Measurements from ENCODE around the gene STEAP1.
"Not testable (repeated sequence)": the region's sequence is repeated elsewhere in the genome, so short reads cannot be mapped to it uniquely, and the experiment has no call there.

STEAP1 gene

GRCh38 chr7:90173127-90173844 is 19.0 kb downstream of the STEAP1 start:
- DNase-seq (ENCODE audit: low spot score), result no peak

GRCh38 chr7:90175667-90176066 is 21.4 kb downstream of the STEAP1 start:
- DNase-seq (ENCODE audit: low spot score), result no peak

GRCh38 chr7:90176195-90176594 is 21.9 kb downstream of the STEAP1 start:
- DNase-seq (ENCODE audit: low spot score), result no peak

DNA sequence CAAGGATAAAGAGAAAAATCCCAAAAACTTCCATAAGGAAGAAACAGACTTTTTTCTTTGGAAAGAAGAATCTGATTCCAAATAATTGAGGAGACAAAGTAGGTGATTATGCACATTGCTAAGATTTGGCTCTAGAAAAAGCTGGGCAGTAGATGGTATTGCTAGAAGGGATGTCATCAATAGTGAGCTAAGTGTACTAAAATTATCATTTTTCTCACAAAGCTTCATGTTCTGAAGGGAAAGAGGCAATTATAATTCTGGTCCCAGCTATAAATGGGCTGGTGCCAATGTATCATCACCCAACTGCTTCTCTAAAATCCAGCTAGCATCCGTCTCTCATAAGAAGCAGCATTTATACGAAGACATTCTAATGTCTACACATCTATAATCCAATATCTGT is 23.9 kb downstream of the STEAP1 start:
- no peak for DNase-seq (ENCODE audit: low spot score)

- no peak for DNase-seq (ENCODE audit: low spot score)
Measured at GRCh38 chr7:90178679-90179278, 24.5 kb downstream of the STEAP1 start.

- DNase-seq (ENCODE audit: low spot score), result no peak
Measured at GRCh38 chr7:90180011-90180585, 25.8 kb downstream of the STEAP1 start.

GRCh38 chr7:90180649-90181048 is 26.4 kb downstream of the STEAP1 start:
- DNase-seq (ENCODE audit: low spot score), result no peak

- no peak for DNase-seq (ENCODE audit: low spot score)
Measured at GRCh38 chr7:90181485-90181884, 27.2 kb downstream of the STEAP1 start.

DNA sequence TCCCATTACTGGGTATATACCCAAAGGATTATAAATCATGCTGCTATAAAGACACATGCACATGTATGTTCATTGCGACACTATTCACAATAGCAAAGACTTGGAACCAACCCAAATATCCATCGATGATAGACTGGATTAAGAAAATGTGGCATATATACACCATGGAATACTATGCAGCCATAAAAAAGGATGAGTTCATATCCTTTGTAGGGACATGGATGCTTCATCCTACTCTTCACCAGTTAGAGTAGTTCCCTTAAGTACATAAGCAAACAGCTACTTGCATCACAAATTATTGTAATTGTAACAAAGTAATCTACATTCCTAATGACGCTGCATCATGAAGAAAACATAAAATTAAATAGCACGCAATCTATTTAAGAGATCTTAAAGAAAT is 32.0 kb downstream of the STEAP1 start:
- DNase-seq (ENCODE audit: low spot score), result not testable (repeated sequence)

DNA sequence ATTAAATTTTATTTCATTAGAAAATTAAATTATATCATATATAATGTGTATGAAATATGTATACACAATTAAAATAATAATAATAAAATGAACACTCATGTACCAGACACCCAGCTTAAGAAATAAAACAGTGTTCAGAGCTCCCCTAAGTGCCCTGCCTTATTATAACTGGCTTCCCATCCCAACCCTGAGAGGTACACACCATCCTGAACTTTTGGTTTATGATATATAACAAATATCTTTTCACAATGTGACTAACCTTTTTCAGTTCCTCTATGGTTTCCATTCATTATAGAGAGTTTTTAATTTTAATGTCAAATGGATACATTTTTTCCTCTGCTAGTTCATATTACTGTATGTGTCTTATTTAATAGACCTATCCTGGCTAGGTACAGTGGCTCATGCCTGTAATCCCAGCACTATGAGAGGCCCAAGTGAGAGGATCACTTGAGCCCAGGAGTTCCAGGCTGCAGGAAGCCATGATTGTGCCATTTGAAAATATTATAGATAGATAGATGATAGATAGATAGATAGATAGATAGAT is 33.3 kb downstream of the STEAP1 start:
- no peak for DNase-seq (ENCODE audit: low spot score)

DNA sequence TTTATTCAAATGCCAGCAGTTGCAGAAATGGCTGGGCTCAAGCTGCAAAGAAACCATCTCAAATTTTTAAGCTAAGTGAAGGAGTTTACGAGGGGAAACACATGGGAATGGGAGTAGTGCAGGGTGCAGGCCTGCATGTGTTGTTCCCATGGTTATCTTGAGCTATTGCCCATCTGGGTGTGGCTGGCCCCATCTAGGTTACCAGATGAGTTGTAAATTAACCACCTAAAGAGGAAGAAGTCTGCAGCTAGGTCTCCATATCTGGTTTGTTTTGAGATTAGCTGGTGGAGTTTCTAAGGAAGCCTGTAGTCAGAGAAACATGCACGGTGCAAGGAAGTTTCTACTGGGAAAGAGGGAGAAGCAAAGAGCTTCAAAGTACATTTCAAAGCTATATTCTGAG is 34.0 kb downstream of the STEAP1 start:
- DNase-seq (ENCODE audit: low spot score), result no peak

DNA sequence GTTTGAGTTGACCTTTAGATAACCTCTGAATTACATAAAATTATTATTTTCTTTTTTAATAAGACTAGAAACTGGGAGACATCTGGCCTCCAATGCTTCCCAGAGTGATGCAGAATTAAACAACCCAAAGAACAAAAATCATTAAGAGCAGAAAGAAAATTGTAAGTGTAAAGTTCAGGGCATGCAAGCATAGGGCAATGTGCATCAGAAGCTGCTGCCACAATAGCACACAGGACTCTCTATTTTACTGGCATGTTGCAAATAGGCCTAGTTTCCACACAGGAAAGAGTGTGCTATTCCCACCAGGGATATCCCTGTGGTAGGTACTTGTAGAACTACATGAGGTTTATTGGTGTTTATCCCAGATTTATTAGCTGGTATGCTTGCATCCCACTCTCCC is 36.7 kb downstream of the STEAP1 start:
- no peak for DNase-seq (ENCODE audit: low spot score)

GRCh38 chr7:90191648-90192047 is 37.4 kb downstream of the STEAP1 start:
- DNase-seq (ENCODE audit: low spot score), result no peak

GRCh38 chr7:90192876-90193750 is 38.8 kb downstream of the STEAP1 start:
- DNase-seq (ENCODE audit: low spot score), result no peak

- no peak for DNase-seq (ENCODE audit: low spot score)
Measured at GRCh38 chr7:90194911-90195809, 40.9 kb downstream of the STEAP1 start.

- DNase-seq (ENCODE audit: low spot score), result no peak
Measured at GRCh38 chr7:90201500-90202195, 47.4 kb downstream of the STEAP1 start.

GRCh38 chr7:90207956-90208355 is 53.7 kb downstream of the STEAP1 start:
- DNase-seq (ENCODE audit: low spot score), result no peak

GRCh38 chr7:90209776-90210175 is 55.5 kb downstream of the STEAP1 start:
- no peak for DNase-seq (ENCODE audit: low spot score)

- DNase-seq (ENCODE audit: low spot score), result no peak
Measured at GRCh38 chr7:90210475-90210874, 56.2 kb downstream of the STEAP1 start.

- no peak for DNase-seq (ENCODE audit: low spot score)
Measured at GRCh38 chr7:90210981-90211380, 56.7 kb downstream of the STEAP1 start.

Measured in globus pallidus (tissue), 1 donor.